GM21723 (cell line): ENCODE results near the gene CEP131.

Experiments
- ATAC-seq: cut with Tn5 transposase; IDR thresholded peaks from one replicate; pipeline ENCODE4 v1.9.1; 2021; ENCODE audit warnings: mild to moderate bottlenecking, moderate library complexity; ENCODE audit not compliant: unreplicated experiment

The CEP131 gene

DNA sequence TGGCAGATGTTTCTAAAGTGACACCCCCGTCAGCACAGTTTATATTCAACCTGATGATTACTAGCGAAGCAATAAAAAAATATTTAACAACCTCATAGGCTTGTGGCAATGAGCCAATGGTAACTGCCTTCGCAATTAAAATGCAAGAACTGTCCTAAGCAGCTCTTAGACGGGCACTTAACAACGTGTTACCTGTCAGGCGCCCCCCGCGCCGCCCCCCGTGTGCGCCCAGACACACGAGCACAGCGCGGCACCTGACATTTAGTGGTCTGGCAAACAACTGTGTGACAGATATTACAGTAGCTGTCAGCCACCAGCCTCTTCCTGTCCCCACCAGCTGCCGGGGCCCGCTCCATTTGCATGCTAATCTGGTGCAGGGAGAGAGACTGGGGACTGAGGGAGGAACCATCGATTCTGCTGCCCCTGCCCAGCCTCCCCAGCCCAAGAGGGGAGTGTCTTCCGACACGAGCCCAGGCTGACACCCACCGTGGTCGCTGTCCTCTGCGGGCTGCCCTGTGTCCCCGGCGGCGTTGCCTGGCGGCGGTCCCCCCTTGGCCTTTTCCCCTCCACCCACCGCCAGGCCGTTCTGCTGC is 29.0 kb upstream of the CEP131 start:
- no peak for ATAC-seq

DNA sequence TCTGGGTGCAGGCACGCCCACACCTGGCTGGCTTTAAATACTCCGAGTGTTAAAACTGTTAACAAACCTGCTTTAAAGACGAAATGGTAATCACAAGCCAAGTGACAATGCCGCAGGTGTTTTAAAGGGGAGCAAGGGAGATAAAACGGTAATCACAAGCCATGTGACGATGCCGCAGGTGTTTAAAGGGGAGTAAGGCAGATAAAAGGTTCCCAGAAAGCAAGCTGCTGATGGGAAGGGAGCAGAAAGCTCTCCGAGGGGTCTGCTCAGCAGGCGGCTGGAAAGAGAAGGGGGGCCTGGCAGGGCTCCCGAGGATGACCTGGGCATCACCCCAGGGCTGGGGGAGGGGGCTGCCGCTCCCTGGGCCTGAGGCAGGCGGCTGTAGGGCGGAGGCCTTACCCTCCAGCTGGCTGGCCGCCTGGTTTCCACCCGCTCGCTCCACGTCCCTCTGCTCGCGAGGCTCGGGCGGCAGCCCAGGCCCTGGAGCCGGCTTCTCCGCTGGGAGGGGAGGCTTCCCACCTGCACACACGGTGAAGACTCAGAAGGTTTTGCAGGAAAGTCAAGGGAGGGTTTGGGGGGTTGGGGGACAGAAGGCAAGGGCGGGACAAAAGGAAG is 28.4 kb upstream of the CEP131 start:
- no peak for ATAC-seq

DNA sequence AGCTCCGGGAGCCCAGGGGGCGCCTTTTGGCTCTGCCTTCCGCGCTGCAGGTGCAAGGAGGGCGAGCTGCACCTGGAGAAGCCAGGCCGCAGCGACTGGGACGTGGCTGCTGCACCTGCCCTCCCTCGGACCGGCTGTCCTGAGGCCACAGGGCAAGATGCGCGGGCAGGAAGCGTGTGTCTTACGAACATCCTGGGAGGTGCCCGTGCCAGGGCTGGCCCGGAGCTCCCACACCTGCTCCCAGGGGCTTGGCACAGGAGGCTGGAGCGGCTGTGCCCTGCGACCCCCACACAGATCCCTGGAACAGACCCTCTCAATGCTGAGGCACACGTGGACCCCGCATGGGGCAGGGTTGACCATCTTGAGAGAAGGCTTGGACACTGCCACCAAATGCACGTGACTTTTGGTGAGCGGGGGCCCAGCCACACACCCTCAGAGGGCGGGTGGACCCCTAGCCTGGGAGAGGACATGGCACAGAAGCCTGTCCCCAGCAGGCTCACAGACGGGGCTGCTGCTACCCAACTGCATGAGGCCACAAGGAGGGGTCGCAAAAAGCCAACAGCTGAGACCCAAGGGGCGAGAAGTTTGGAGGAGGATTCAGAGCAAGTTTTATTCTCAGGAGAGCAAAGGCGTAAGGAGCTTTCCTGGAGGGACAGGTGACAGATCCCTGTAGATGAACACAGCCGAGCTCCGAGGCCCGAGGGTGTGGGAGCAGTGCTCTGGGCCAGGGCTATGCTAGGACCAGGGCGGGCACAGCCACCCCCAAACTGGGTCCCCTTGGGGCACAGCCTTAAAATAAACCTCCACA is 27.7 kb upstream of the CEP131 start:
- ATAC-seq = no peak

GRCh38 chr17:81249223-81250040 is 26.7 kb upstream of the CEP131 start:
- ATAC-seq = no peak

- ATAC-seq = no peak
These were observed 25.9 kb upstream of the CEP131 start for GRCh38 chr17:81248649-81249048.

DNA sequence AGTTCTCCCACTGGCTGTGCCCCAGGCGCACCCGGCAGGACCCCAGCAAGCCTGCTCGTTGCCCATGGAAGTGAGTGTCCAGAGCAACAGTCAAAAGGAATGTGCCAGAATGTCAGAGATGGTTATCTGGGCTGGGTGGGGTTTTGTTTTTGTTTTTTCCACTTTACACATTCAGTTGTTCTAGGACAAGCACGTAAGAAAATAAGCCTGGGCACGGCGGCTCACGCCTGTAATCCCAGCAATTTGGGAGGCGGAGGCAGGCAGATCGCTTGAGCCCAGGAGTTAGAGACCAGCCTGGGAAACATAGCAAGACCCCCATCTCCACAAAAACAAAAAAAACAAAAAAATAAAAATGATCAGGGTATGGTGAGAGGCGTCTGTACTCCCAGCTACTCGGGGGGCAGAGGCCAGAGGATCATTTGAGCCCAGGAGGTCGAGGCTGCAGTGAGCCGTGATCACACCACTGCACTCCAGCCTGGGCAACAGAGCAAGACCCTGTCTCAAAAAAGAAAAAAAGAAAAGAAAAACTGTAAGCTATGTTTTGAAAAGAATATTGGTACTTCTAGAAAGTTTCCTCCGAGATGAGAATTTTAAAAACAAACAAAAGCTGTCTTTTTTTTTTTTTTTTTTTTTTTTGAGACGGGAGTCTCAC is 24.7 kb upstream of the CEP131 start:
- no peak for ATAC-seq

- no peak for ATAC-seq
These were observed 24.0 kb upstream of the CEP131 start for GRCh38 chr17:81246679-81247338.

- ATAC-seq = no peak
These were observed 23.5 kb upstream of the CEP131 start for GRCh38 chr17:81246343-81246670.

DNA sequence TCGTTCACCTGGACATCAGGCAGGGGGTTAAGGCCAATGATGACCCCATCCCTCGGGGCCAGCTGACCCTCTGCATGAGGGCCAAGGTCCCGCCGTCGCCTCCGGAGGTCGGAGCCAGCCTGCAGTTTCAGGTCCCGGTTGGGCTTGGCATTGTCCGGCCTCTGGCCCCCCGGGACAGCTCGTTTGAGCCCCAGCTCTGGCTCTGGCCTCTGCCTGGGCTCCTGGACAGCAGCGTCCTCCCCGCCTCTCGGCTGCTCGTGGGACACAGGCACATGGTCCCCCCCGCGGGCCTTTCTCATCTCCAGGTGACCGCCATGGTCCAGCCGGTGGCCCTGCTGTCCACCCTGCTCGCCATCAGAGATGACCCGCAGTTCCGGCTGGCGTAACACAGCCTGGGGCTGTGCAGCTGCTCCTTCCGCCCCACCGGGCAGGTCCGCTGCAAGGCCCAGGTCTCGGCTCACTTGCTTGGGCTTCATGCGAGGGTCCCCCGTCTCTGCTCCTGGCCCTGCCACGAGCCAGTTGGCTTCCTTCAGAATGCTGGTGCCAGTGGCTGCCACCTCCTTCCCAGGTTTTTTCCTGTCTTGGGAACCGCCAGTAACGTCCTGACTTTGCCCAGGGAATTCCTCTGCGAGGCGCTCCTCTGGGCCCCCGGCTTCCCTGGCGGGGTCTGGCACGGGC is 23.0 kb upstream of the CEP131 start:
- no peak for ATAC-seq

DNA sequence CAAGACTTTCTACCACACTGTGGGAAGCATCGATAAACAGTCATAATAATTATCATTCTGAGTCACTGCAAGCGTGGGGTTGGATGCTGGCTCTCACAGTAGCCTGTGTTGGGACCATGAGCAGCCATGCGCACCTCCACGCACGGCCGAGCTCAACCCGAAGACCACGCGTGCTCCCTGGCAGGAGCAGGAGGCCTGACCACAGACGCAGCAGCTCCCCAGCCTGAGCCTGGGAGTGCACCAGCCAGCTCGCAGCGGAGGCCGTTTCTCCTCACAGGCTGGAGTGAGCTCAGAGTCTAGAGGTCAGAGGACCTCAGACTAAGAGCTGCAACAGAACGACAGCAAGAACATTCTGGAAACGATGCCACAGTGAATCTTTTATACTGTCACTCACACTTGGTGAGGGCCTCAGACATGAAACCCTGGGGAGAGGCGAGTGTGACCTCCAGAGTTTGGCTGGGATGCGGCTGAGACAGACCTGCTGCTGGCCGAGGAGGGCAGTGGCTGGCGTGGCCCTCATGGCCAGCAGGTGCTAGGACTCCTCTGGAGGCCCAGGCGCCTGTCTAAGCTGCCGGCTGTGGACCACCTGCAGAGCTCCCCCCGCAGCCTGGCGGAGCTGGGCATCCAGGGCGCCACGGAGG is 22.4 kb upstream of the CEP131 start:
- no peak for ATAC-seq

- ATAC-seq = no peak
These were observed 21.7 kb upstream of the CEP131 start for GRCh38 chr17:81244358-81245023.

DNA sequence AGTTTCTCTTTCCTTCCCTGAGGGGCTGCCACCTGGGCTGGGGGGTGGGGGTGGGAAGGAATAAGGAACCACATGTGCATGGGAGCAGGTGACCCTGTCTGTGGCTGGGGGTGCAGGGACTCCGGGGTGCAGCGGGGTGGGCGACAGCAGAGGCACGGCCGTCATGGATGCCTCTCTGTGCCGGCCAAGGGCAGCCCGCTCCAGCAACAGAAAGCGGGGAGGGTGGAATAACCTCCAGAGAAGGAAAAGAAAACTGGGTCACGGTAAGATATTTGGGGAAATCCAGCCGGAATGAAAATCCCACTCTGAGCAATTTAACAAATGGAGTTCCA is 20.5 kb upstream of the CEP131 start:
- no peak for ATAC-seq

DNA sequence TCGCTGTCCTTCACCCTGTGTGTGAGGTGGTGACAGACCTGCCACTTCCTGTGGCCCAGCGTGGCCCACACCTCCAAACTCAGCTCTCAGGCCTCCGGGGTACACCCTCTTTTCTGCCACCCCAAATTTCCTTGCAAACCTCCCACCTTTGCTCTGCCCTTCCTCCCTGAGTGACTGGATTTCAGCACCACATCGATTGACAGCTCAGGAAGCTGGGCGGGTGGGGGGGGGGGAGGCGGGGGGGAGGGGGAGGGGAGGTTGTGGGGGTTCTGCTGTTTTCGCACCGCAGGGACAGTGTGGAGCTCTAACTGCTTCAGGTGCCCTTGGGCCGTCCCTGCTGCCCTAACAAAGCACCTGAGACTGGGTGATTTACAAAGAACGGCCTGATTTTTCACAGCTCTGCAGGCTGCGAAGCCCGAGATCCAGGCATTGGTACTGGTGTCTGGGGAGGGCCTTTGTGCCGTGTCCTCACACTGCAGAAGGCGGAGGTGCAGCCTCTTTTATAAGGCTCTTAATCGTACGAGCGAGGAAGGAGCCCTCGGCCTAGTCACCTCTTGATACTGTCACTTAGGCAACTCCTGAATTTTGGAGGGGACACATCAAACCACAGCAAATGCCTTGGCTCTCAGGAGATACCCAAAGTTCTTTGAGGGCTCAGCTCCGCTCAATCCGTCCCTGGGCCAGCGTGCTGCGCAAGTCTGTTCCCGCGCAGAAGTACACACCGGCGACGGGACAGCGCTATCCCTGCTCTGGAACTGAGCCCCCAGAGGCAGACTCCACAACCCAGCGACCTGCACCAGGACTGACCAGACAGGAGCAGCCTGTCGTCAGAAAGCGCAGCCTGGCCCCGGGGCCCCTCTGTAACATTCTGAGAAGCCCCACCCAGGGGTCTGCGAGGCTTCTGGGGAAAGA is 19.9 kb upstream of the CEP131 start:
- no peak for ATAC-seq

GRCh38 chr17:81241648-81242420 is 19.1 kb upstream of the CEP131 start:
- no peak for ATAC-seq

DNA sequence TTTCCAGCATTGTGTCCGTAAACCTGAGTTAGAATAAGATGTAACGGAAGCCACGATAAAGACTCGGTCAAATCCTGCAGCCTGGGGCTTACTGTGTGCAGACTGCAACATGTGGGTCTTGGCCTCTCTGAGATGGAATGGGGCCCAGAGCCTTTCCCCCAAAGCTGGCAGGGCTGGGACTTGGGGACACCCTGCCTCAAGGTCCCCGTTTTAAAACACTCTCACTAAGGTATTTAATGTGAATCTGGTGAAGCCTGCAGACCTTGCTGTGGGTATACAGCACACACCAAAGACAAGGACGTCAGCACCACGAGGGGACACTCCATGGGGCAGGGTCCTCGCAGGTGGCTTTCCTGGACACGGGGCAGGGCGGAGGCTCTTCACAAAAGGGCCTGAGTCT is 18.4 kb upstream of the CEP131 start:
- ATAC-seq = no peak

- ATAC-seq = no peak
These were observed 18.0 kb upstream of the CEP131 start for GRCh38 chr17:81240761-81241160.
